B cell (primary cell): Measurements from ENCODE around the gene CCDC136. TPM values are rescaled to one million over a fixed set of nuclear protein-coding genes. Genes with fewer than 3 reads are reported as not detected.

Experiments
- ATAC-seq: fragments of 200-7000 bp; cut with Tn5 transposase; one replicate; pipeline ENCODE4 v1.10.0; 2021; ENCODE audit warnings: low read depth, mild to moderate bottlenecking, moderate number of reproducible peaks, moderate library complexity
- CTCF ChIA-PET: fragments of 350-600 bp; sonication (Branson Sonifier 250); formaldehyde crosslinking; loops from one replicate; lab custom pipeline; 2021; ENCODE audit warnings: antibody characterized with exemption, inconsistent platforms; lab: Charles Lee
- POLR2A ChIA-PET: fragments of 350-600 bp; sonication (Branson Sonifier 250); formaldehyde crosslinking; loops from one replicate; lab custom pipeline; 2021; ENCODE audit warnings: antibody characterized with exemption; lab: Charles Lee
- DNase-seq: peaks from one replicate; pipeline ENCODE4 v3.0.0; 2013
- H2AFZ ChIP-seq: 2 replicates; pipeline ENCODE4 v1.6.1; 2012; ENCODE audit warnings: mild to moderate bottlenecking, low read depth, low read length; ENCODE audit not compliant: insufficient read depth, poor library complexity, severe bottlenecking
- H3K27ac ChIP-seq, 2 donors: 1 replicate in 1 of 2; 2 replicates in 1 of 2; pipeline ENCODE4 v1.5.1; 2012 to 2013; ENCODE audit warnings: low read length in 2 of 2, mild to moderate bottlenecking in 2 of 2, moderate library complexity in 1 of 2
- H3K27me3 ChIP-seq, 4 experiments: fragments of 200-600 bp in 1 of 4; sonication (generic) in 1 of 4; replicated peaks in 1 of 4; 1 replicate in 2 of 4; 2 replicates in 2 of 4; pipeline versions ENCODE4 v1.6.1 to v1.7.0; 2013 to 2016; ENCODE audit warnings: low read length in 3 of 4, mild to moderate bottlenecking in 2 of 4, mixed read lengths in 1 of 4, moderate library complexity in 1 of 4; ENCODE audit not compliant: insufficient read depth in 4 of 4, control insufficient read depth in 3 of 4; ENCODE audit errors: control extremely low read depth in 1 of 4
- H3K36me3 ChIP-seq, 2 experiments: replicated peaks in 1 of 2; 1 replicate in 1 of 2; 2 replicates in 1 of 2; pipeline versions ENCODE4 v1.6.1 to v1.7.1; 2013; ENCODE audit warnings: low read length in 1 of 2; ENCODE audit not compliant: insufficient read depth in 2 of 2, control insufficient read depth in 1 of 2; ENCODE audit errors: control extremely low read depth in 1 of 2, extremely low read depth in 1 of 2
- H3K4me1 ChIP-seq, 2 donors: fragments of 200-600 bp in 1 of 2; sonication (generic) in 1 of 2; 1 replicate in 1 of 2; 2 replicates in 1 of 2; pipeline versions ENCODE4 v1.5.1 to v1.6.1; 2013 to 2017; ENCODE audit warnings: low read length in 2 of 2; ENCODE audit not compliant: control insufficient read depth in 2 of 2, insufficient read depth in 2 of 2
- H3K4me2 ChIP-seq: replicated peaks from 2 replicates; pipeline ENCODE3; 2012; ENCODE audit warnings: mild to moderate bottlenecking, low read depth, low read length; ENCODE audit not compliant: poor library complexity, severe bottlenecking
- H3K4me3 ChIP-seq, 5 experiments: fragments of 200-600 bp in 1 of 5; sonication (generic) in 1 of 5; 1 replicate in 3 of 5; 2 replicates in 2 of 5; pipeline versions ENCODE4 v1.5.1 to v1.7.0; 2011 to 2016; ENCODE audit warnings: low read length in 4 of 5, mild to moderate bottlenecking in 4 of 5, low read depth in 2 of 5, control low read depth in 1 of 5, moderate library complexity in 1 of 5; ENCODE audit not compliant: insufficient read depth in 1 of 5; ENCODE audit errors: control extremely low read depth in 1 of 5, extremely low read depth in 1 of 5
- H3K79me2 ChIP-seq: fragments of 200-600 bp; sonication (generic); one replicate; pipeline ENCODE4 v1.6.0; 2016; ENCODE audit warnings: low read length; ENCODE audit not compliant: control insufficient read depth, insufficient read depth
- H3K9ac ChIP-seq: fragments of 200-600 bp; sonication (generic); 2 replicates; pipeline ENCODE4 v1.6.1; 2017; ENCODE audit warnings: mild to moderate bottlenecking, low read length, moderate library complexity
- H3K9me3 ChIP-seq, 3 donors: one replicate each; pipeline versions ENCODE4 v1.6.1 to v1.7.1; 2013; ENCODE audit warnings: low read length in 2 of 3; ENCODE audit not compliant: control insufficient read depth in 2 of 3, insufficient read depth in 1 of 3; ENCODE audit errors: control extremely low read depth in 1 of 3
- H4K20me1 ChIP-seq: 2 replicates; pipeline ENCODE4 v1.6.0; 2012; ENCODE audit warnings: mild to moderate bottlenecking, low read length; ENCODE audit not compliant: insufficient read depth, control insufficient read depth, poor library complexity, severe bottlenecking
- H3K27ac Mint-ChIP-seq: one replicate; pipeline ENCODE4 v1.8.0; 2021; ENCODE audit warnings: mixed read lengths
- H3K27me3 Mint-ChIP-seq: one replicate; pipeline ENCODE4 v1.8.0; 2021; ENCODE audit warnings: mixed read lengths
- H3K4me1 Mint-ChIP-seq: one replicate; pipeline ENCODE4 v1.8.0; 2021; ENCODE audit warnings: mixed read lengths
- H3K4me3 Mint-ChIP-seq: one replicate; pipeline ENCODE4 v1.8.0; 2021; ENCODE audit warnings: mixed read lengths
- H3K9me3 Mint-ChIP-seq: one replicate; pipeline ENCODE4 v1.8.0; 2022; ENCODE audit warnings: mixed read lengths; ENCODE audit not compliant: insufficient read depth
- CTCF ChIP-seq: fragments of 200-600 bp; IDR thresholded peaks from one replicate; pipeline ENCODE4 v1.8.0; 2022; ENCODE audit warnings: antibody characterized with exemption, mild to moderate bottlenecking
- EZH2 ChIP-seq: IDR thresholded peaks from 2 replicates; pipeline ENCODE4 v1.6.1; 2012; ENCODE audit warnings: borderline replicate concordance, low read depth, mild to moderate bottlenecking, moderate library complexity, low read length; ENCODE audit not compliant: insufficient read depth, poor library complexity, severe bottlenecking
- WGBS: methylation state at CpG from one replicate; pipeline ENCODE4 v1.1.5; 2013; ENCODE audit warnings: missing lambda C conversion rate; ENCODE audit not compliant: insufficient coverage; 5-methylcytosine and 5-hydroxymethylcytosine counted together
- intact Hi-C: fragments of 100-400 bp; cut with micrococcal nuclease; formaldehyde crosslinking; loops from one replicate; pipeline ENCODE4 v1.10.0; 2022
- polyA plus RNA-seq: library from polyadenylated mRNA; depleted of rRNA; stranded (reverse); fragments of >200 nt; gene quantifications from 2 replicates; pipeline ENCODE4 v1.2.3, GENCODE V29; 2012
- total RNA-seq, 2 donors: library from RNA; stranded (reverse); fragments of 120-200 nt in 1 of 2; gene quantifications; 1 replicate in 1 of 2; 2 replicates in 1 of 2; pipeline versions ENCODE4 v1.2.3 to v1.2.4, GENCODE V29; 2013 to 2022

CCDC136 gene
- total and polyA plus RNA-seq, 2 donors (not counting 1 experiment from before 2014, with no cell fraction given) = 2.2 to 13.9 TPM

DNA sequence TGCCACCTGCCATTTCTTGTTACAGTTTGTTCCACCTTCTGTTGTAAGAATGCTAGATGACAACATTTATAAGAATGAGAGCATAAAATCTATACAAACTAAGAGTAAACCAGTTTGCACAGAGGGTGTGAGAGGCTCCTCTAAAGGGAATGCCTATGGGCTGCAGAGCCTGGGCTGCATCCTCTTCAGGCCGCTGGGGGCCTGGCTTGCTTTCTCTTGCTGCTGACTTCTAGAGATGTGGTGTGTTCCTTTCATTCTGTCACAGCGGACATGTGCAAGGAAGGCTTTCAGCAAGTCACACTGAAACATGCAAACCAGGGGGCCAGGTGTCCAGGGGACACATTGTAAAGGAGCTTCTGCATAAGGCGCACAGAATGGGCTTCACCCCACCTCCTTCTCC, 63.8 kb downstream of the CCDC136 start:
- H3K4me3 ChIP-seq = no peak overlapping the region
- no peaks in the 10 kb centered on the region for H3K27me3 Mint-ChIP-seq
- H3K4me1 ChIP-seq = no peaks in the 10 kb centered on the region
- no peak overlapping the region for H2AFZ ChIP-seq
- ATAC-seq = no peak
- no peaks in the 10 kb centered on the region for H3K9me3 ChIP-seq
- intact Hi-C loops = no loop called here
- no peak for DNase-seq
- no peaks in the 10 kb centered on the region for H3K36me3 ChIP-seq
- no peaks in the 10 kb centered on the region for H3K79me2 ChIP-seq
- no peak overlapping the region for H3K27ac Mint-ChIP-seq
- no peak overlapping the region for H3K27ac ChIP-seq
- no peaks in the 10 kb centered on the region for H3K27me3 ChIP-seq
- no peaks in the 10 kb centered on the region for H4K20me1 ChIP-seq
- 91% methylated on average over 3 of the region's 3 CpGs for WGBS
- no peaks in the 10 kb centered on the region for H3K9me3 Mint-ChIP-seq
- ChIA-PET CTCF (no interaction called here), POLR2A (interaction anchor here (0.6 kb wide), 1 partner anchor 178 kb away, joined by 5 read pairs; no protein-coding TSS in a partner anchor)
- peaks cover 4% of the 10 kb centered on the region for H3K4me1 Mint-ChIP-seq
- no peak for TF ChIP-seq EZH2
- no peak for TF ChIP-seq CTCF
- H3K9ac ChIP-seq = no peak overlapping the region
- H3K4me2 ChIP-seq = no peak overlapping the region
- no peak overlapping the region for H3K4me3 Mint-ChIP-seq

GRCh38 chr7:128856001-128856718, 64.4 kb downstream of the CCDC136 start:
- Histone ChIP-seq H3K4me3 (no peak overlapping the region), H3K9ac (no peak overlapping the region), H3K9me3 (no peaks in the 10 kb centered on the region), H3K4me2 (no peak overlapping the region), H3K27ac (no peak overlapping the region), H3K27me3 (no peaks in the 10 kb centered on the region), H2AFZ (no peak overlapping the region), H3K4me1 (no peaks in the 10 kb centered on the region), H3K79me2 (no peaks in the 10 kb centered on the region), H4K20me1 (no peaks in the 10 kb centered on the region), H3K36me3 (no peaks in the 10 kb centered on the region)
- intact Hi-C loops = no loop called here
- ChIA-PET POLR2A (interaction anchor here (0.6 kb wide), 1 partner anchor 179 kb away, joined by 5 read pairs; no protein-coding TSS in a partner anchor), CTCF (no interaction called here)
- DNase-seq = no peak
- Mint-ChIP-seq H3K9me3 (no peaks in the 10 kb centered on the region), H3K4me1 (peaks cover 4% of the 10 kb centered on the region), H3K27ac (no peak overlapping the region), H3K27me3 (no peaks in the 10 kb centered on the region), H3K4me3 (no peak overlapping the region)
- TF ChIP-seq CTCF = no peak
- no peak for TF ChIP-seq EZH2
- no peak for ATAC-seq
- 93% methylated on average over 16 of the region's 17 CpGs for WGBS
